Measurements from ENCODE around the gene ANKRD31. TPM values are rescaled to one million over a fixed set of nuclear protein-coding genes. Genes with fewer than 3 reads are reported as not detected.

The ANKRD31 gene
- total RNA-seq, 1 experiment from 2014 or later = 0.26 TPM

GRCh38 chr5:75239681-75240080, 3.0 kb upstream of the ANKRD31 start:
- 0 out of 2 replicates have a peak, but pooled peaks have one; percentile 16 for ATAC-seq
- POLR2A ChIA-PET (ENCODE audit: unreplicated experiment) = interaction anchor here (0.6 kb wide), 1 partner anchor 477 kb away, joined by 4 read pairs; no protein-coding TSS in a partner anchor

GRCh38 chr5:75235711-75236110, 967 bp downstream of the ANKRD31 start:
- H3F3A ChIP-seq (ENCODE audit: low read length, unreplicated experiment) = no peaks in the 10 kb centered on the region
- TF ChIP-seq CTCF (conservative IDR thresholded peaks at IDR 0.05; ENCODE audit: low read depth, low read length) = no peak
- TF ChIP-seq EZH2 (IDR thresholded peaks at IDR 0.05; ENCODE audit: low read length, unreplicated experiment) = no peak
- H3K27ac ChIP-seq (ENCODE audit: low read length) = no peak overlapping the region
- ChIA-PET CTCF (no interaction called here), POLR2A (ENCODE audit: unreplicated experiment) (no interaction called here)
- no TSS peak for BruUV-seq (replicated peaks)
- H2AFZ ChIP-seq (ENCODE audit: low read length) = peak overlapping the region; percentile 97; the same call in 1 of the 2 replicates
- DNase-seq = no peak
- H3K27me3 ChIP-seq (ENCODE audit: low read length) = no peaks in the 10 kb centered on the region
- H3K4me1 ChIP-seq (ENCODE audit: insufficient read depth, low read length) = peaks cover 19% of the 10 kb centered on the region
- no peaks in the 10 kb centered on the region for H3K9me3 ChIP-seq (ENCODE audit: low read length)
- intact Hi-C loops (cut with micrococcal nuclease) = loop anchor here (2.0 to 10.0 kb wide), 2 partner anchors 181 to 277 kb away; partner anchors contain the start of gene GCNT4
- no peak for ATAC-seq
- no peaks in the 10 kb centered on the region for H3K36me3 ChIP-seq (ENCODE audit: low read depth, low read length)
- peak overlapping the region; percentile 86 for H3K4me2 ChIP-seq (ENCODE audit: low read length)
- no peaks in the 10 kb centered on the region for H4K20me1 ChIP-seq (ENCODE audit: low read length)
- no peak overlapping the region for H3K4me3 ChIP-seq (ENCODE audit: low read length)
- H3K9ac ChIP-seq (ENCODE audit: low read length) = no peak overlapping the region
- H3K79me2 ChIP-seq (ENCODE audit: low read length) = no peaks in the 10 kb centered on the region
- no peaks in the 10 kb centered on the region for H3K9me2 ChIP-seq (replicated peaks; ENCODE audit: low read length)

More at GRCh38 chr5:75239681-75240080, 3.0 kb upstream of the ANKRD31 start:
- Histone ChIP-seq H3K9me2 (replicated peaks; ENCODE audit: low read length) (no peaks in the 10 kb centered on the region), H3K27me3 (ENCODE audit: low read length) (no peaks in the 10 kb centered on the region), H3K4me3 (ENCODE audit: low read length) (no peak overlapping the region), H4K20me1 (ENCODE audit: low read length) (no peaks in the 10 kb centered on the region), H3K27ac (ENCODE audit: low read length) (no peak overlapping the region), H3K36me3 (ENCODE audit: low read depth, low read length) (no peaks in the 10 kb centered on the region), H3K4me2 (ENCODE audit: low read length) (peak overlapping the region; percentile 42), H3K9me3 (ENCODE audit: low read length) (no peaks in the 10 kb centered on the region), H3K4me1 (ENCODE audit: insufficient read depth, low read length) (peaks cover 30% of the 10 kb centered on the region), H2AFZ (ENCODE audit: low read length) (0 out of 2 replicates have a peak overlapping the region, but pooled peaks have one; percentile 0), H3F3A (ENCODE audit: low read length, unreplicated experiment) (no peaks in the 10 kb centered on the region), H3K79me2 (ENCODE audit: low read length) (no peaks in the 10 kb centered on the region), H3K9ac (ENCODE audit: low read length) (no peak overlapping the region)
- CTCF ChIA-PET = interaction anchor here (0.7 kb wide), 2 partner anchors 51 to 163 kb away, joined by 4 read pairs; no protein-coding TSS in a partner anchor
- TF ChIP-seq EZH2phosphoT487 (IDR thresholded peaks at IDR 0.05; ENCODE audit: borderline replicate concordance, low read length) (no peak), CTCF (conservative IDR thresholded peaks at IDR 0.05; ENCODE audit: low read depth, low read length) (no peak), EZH2 (IDR thresholded peaks at IDR 0.05; ENCODE audit: low read length, unreplicated experiment) (no peak)
- intact Hi-C loops (cut with micrococcal nuclease) = loop anchor here (10.0 kb wide), 1 partner anchor 185 kb away; the partner anchor contains the start of gene GCNT4
- peak; percentile 74 for DNase-seq
- BruUV-seq (replicated peaks) = no TSS peak

- TF ChIP-seq EZH2 (IDR thresholded peaks at IDR 0.05; ENCODE audit: low read length, unreplicated experiment) = no peak
- no peak for TF ChIP-seq CTCF (conservative IDR thresholded peaks at IDR 0.05; ENCODE audit: low read depth, low read length)
- no peak for TF ChIP-seq EZH2phosphoT487 (IDR thresholded peaks at IDR 0.05; ENCODE audit: borderline replicate concordance, low read length)
- ChIA-PET CTCF (interaction anchor here (0.6 kb wide), 1 partner anchor 31 kb away, joined by 4 read pairs; no protein-coding TSS in a partner anchor), POLR2A (ENCODE audit: unreplicated experiment) (no interaction called here)
- H3F3A ChIP-seq (ENCODE audit: low read length, unreplicated experiment) = no peaks in the 10 kb centered on the region
- no peak overlapping the region for H3K4me3 ChIP-seq (ENCODE audit: low read length)
- H3K27me3 ChIP-seq (ENCODE audit: low read length) = no peaks in the 10 kb centered on the region
- ATAC-seq = no peak
- H3K9me2 ChIP-seq (replicated peaks; ENCODE audit: low read length) = no peaks in the 10 kb centered on the region
- no peaks in the 10 kb centered on the region for H3K9me3 ChIP-seq (ENCODE audit: low read length)
- peaks cover 10% of the 10 kb centered on the region for H3K4me1 ChIP-seq (ENCODE audit: insufficient read depth, low read length)
- H2AFZ ChIP-seq (ENCODE audit: low read length) = no peak overlapping the region
- BruUV-seq (replicated peaks) = no TSS peak
- H3K27ac ChIP-seq (ENCODE audit: low read length) = no peak overlapping the region
- H3K79me2 ChIP-seq (ENCODE audit: low read length) = no peaks in the 10 kb centered on the region
- no peak overlapping the region for H3K9ac ChIP-seq (ENCODE audit: low read length)
- intact Hi-C loops (cut with micrococcal nuclease) = loop anchor here (10.0 kb wide), 1 partner anchor 179 kb away; the partner anchor contains the start of gene GCNT4
- H3K4me2 ChIP-seq (ENCODE audit: low read length) = no peak overlapping the region
- H3K36me3 ChIP-seq (ENCODE audit: low read depth, low read length) = no peaks in the 10 kb centered on the region
- H4K20me1 ChIP-seq (ENCODE audit: low read length) = no peaks in the 10 kb centered on the region
- DNase-seq = no peak
Observed at GRCh38 chr5:75234251-75234650, 2.4 kb downstream of the ANKRD31 start.

Measured in PC-3 (cell line).